GM19025 (cell line): ENCODE measurements around the gene EVPL.
"Not testable (repeated sequence)": the region's sequence is repeated elsewhere in the genome, so short reads cannot be mapped to it uniquely, and the experiment has no call there.

Experiments
- ATAC-seq: cut with Tn5 transposase; IDR thresholded peaks from one replicate; pipeline ENCODE4 v1.9.1; 2021; ENCODE audit warnings: mild to moderate bottlenecking, low read depth, moderate library complexity; ENCODE audit not compliant: unreplicated experiment

EVPL gene

GRCh38 chr17:75975187-75975586 lies 51.9 kb downstream of the EVPL start:
- ATAC-seq: not testable (repeated sequence)

DNA sequence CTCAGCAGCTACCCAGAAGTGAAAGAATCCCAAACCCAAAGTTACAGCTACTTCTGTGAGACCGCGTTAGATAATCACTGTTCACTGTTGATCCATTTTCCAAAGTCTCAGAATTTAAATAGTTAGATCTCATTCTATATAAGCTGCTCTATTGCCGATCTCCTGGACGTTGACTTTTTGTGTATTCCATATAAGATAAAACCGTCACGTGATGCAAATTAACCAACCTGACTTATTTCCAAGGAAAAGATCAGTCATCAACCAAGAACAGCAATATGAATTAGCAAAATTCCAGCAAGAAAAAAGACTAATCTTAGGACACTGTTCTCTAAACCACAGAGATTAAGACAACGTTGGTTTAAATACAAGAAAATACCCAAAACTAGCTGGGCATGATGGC lies 56.5 kb downstream of the EVPL start:
- ATAC-seq: no peak

DNA sequence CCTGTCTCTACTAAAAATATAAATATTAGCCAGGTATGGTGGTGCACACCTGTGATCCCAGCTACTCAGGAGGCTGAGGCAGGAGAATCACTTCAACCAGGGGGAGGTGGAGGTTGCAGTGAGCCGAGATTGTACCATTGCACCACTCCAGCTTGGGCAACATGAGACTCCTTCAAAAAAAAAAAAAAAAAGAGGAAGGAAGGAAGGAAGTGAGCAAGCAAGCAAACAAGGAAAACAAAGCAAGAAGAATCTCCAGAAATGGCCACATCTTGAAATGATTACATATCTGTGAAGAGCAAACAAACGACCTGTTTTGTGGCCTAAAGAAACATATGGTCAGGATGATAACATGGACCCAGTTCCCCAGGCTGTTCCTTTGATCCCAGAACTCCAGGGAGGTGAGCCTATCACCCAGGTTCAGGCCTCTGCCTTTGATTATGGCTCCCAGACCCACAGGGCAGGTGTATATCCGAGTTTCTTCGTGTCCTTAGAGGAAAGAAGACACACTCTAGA lies 57.0 kb downstream of the EVPL start:
- ATAC-seq: no peak

GRCh38 chr17:75969044-75969443 lies 58.1 kb downstream of the EVPL start:
- ATAC-seq: not testable (repeated sequence)

GRCh38 chr17:75965468-75965867 lies 61.6 kb downstream of the EVPL start:
- no peak for ATAC-seq

GRCh38 chr17:75959839-75960511 lies 67.1 kb downstream of the EVPL start:
- no peak for ATAC-seq

DNA sequence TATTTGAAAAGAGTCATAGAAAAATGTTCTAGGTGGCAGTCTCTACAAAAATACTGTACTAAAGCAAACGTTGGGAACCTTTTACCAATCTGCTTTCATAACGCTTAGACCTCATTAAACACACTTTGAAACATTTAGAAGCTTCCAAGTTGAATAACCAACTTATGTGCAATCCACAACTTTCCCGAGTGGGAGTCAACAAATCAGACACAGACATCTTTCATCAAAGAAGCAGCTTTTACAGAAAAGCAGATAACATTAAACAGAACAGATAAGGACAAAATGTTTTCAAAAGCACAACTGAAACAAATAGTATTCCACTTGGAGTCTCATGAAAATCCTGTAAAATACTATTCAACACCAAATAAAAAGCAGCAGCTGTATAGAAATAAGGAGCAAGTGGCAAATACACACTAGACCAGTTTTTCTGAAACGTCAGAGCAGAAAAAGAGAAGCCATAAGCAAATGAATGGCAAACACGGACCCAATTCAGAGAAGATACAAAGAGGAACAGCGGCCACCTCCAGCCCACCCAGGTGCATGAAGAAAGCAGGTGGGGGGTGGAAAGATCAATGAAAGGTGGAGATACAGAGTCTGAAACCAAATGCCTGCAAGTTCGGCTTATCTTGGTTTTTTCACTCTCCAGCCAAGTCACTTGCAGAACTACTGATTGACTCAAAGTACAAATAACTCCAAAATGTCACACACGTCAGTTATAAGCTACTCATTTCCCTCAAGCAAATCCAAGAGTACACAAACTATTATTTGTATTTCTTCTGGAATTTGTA lies 67.9 kb downstream of the EVPL start:
- ATAC-seq: no peak
